ENCODE measurements around the gene LTA.
"Not testable (repeated sequence)": the region's sequence is repeated elsewhere in the genome, so short reads cannot be mapped to it uniquely, and the experiment has no call there.

Gene LTA

GRCh38 chr6:31590691-31591090 lies 18.6 kb downstream of the LTA start:
- DNase-seq: not testable (repeated sequence)

DNA sequence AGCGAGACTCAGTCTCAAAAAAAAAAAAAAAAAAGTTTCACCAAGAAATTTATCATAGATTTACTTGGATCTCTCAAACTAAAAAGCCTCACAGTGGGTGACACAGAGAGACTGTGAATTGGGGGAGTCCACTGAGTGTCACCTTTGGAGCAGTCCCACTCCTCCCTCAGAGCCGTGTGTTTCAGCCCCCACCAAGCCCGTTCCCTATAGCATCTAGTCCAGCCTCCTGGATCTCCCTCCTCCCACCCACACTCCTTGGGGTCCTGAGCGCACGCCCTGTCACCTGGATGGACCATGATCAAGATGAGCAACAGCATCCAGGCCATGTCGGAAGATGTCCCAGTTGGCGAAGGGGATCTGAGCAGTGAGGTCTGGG lies 20.3 kb downstream of the LTA start:
- DNase-seq: no peak

DNA sequence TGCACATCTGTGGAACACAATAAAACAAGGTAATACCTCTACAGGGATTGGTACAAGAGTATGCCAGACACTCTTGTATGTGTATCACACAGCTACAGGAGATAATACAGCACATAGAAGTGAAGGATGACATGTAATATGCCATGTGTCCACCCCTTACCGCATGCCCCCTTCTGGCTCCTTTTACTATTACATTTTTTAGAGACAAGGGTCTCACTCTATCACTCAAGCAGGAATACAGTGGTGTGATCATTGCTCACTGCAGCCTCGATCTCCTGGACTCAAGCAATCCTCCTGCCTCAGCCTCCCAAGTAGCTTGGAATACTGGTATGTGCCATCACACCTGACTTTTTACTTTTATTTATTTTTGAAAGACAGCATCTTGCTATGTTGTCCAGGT lies 24.9 kb downstream of the LTA start:
- no peak for DNase-seq

- DNase-seq: no peak
These were observed 35.2 kb downstream of the LTA start for GRCh38 chr6:31607317-31607716.

DNA sequence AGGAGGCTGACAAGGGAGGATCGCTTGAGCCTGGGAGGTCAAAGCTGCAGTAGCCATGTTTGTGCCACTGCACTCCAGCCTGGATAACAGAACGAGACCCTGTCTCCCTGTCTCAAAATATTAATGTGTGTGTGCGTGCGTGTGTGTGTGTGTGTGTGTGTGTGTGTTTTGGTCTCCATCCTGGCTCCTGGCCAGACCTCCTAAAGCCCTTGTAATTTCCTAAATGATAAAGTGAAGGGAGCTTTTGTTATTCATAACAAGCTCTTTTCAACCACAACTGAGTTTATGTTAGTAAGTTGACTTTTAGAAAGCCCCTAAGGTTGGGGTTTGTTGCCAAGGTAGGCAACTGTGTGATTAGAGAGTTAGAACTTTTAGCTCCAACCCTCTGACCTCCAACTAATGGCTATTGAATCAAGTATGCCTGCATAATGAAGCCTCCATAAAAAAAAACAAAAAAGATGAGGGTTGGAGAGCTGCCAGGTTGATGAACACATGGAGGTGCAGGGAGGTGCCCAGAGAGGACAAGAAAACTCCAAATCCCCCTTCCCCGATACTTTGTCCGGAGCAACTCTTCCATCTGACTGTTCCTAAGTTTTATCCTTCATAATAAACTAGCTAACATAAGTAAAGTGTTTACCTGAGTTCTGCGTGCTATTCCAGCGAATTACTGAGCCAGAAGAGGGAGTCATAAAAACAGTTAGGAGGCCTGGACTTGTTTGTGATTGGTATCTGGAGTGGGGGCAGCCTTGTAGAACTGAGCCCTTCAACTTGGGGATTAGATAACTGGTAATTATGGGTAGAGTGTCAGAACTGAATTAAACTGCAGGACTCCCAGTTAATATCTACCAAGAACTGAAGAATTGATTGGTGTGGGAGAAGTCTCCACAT lies 37.7 kb downstream of the LTA start:
- no peak for DNase-seq

DNA sequence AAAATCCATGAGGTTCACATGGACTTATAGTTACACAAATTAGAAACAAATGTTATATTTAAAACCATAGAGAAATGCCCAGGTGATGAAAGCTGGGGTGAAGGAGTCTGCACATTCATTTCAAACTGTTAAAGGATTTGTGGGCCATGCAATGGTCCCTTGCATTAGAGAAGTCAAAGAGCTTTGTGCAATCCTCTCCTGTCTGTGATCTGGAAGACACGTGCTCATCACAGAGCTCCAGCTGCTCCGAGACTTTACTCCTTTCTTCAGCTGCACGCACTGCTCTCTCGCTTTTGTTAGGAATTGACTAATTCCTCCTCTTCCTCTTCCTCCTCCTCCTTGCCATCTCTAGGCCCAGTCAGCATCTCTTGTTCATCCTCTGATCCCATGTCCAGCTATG lies 38.9 kb downstream of the LTA start:
- DNase-seq: no peak

GRCh38 chr6:31614075-31614619 lies 42.1 kb downstream of the LTA start:
- no peak for DNase-seq

GRCh38 chr6:31614684-31615578 lies 42.8 kb downstream of the LTA start, which contains the start of gene AIF1:
Gene AIF1, plus strand, starts transcription at chr6:31615234. Its CDS starts 96 bp downstream, at chr6:31615330.
- DNase-seq: no peak

- no peak for DNase-seq
These were observed 43.7 kb downstream of the LTA start for GRCh38 chr6:31615748-31616147.

- DNase-seq: no peak
These were observed 44.9 kb downstream of the LTA start for GRCh38 chr6:31617010-31617409.

DNA sequence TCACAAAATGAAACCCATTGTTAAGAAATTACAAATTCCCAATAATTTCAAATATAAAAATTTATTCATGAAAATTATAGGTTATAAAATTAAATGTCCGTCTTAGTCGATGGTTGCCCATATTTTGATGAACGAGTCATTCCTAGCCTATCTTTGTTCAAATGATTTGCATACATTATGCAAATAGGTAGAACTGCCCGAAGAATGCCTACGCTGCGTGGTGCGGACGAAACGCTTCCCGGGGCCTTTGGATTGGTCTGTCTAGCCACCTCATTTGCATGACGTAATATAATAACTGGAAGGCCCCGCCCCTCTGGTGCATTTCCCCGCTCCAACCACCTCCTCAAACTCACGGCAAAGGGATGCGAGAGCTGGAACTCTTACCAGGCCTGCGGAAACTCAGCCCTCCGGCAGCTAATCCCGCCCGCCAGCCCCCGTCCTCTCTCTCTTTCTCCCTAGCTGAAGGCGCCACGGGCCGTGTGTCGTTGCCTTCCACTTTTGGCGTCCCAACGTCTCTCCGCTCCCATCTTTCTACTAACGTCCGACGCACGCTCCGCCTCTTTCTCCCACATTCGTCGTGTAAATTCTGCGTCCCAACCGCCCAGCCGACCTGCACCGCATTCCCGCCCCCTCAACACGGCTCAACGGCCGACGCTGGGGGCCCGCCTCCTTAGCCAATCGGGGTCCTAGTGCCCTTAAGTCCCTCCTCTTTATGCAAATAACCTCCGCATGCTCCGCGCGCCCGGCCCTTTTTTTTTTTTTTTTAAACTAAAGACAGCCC lies 47.9 kb downstream of the LTA start:
- peak; percentile 93 to 94 for DNase-seq

- DNase-seq: peak; percentile 76 to 97
These were observed 48.7 kb downstream of the LTA start, which contains the start of gene PRRC2A for GRCh38 chr6:31620586-31621319. Gene PRRC2A, plus strand, starts transcription at chr6:31620715. Its CDS starts 2,075 bp downstream, at chr6:31622790.

DNA sequence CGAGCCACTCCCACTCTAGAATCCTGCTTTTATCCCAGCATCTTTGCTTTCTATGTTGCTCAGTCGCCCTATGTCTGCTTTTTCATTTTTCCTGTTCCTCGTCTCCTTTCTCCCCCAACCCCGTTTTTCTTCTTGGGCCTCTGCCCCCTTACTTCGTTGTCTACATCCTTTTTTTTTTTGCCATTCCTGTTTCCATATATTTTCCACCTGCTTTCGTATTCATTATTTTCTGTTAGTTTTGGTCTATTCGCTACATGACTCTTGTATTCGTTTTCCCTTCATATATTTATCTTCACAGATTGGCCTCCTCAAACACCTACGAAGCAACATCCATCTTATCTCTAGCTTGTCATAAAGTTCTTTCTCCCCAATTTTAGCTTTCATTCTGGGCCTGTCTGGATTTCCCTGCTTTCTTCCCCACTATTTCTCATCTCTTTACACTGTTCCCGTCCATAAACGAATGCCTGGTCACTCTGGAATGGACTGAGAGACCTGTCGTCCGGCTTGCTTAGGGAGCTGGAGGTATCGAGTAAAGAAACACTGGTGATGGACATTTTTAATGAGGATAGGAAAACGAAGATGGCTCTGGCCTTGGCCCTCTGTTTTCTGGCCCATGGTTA lies 49.3 kb downstream of the LTA start:
- no peak for DNase-seq

DNA sequence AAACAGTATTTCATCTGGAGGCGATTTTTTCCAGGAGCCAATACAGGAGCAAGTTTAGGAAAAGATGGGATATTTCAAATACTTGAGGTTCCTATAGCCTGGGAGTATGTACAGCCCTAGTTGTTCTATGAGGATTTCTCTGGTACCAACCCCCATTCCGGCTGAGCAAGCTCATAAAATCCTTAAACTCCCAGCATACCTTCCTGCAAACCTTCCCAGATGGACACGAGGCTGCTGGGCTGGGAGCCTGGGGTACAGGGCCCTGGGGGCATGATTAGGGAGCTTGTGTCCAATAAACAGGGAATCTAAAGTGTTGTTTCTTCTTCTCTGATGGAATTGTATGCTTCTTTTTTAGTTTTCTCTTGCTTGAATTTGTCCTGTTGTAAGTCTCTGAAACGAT lies 49.9 kb downstream of the LTA start:
- no peak for DNase-seq

DNA sequence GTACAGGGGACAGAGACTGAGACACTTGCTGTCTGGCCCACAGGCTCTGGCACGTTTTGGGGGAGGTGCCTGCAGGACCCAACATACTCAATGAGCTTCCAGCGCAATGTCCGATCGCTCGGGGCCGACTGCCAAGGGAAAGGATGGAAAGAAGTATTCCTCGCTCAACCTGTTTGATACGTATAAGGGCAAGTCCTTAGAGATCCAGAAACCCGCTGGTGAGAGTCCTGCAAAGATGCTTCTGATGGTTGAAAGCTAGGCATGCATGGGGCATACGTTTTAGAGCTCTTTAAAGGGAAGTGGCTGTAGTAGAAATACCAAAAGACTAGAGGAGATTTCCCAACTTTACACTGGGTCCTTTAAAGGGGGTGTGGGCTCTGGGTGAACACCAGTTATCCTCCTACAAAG lies 50.6 kb downstream of the LTA start:
- no peak for DNase-seq

All from stimulated activated CD4-positive, alpha-beta T cell treated with anti-CD3 and anti-CD28 coated beads, Interleukin-2, amount 100 ng/mL, for 48 hours (primary cell).